Hematopoietic multipotent progenitor cell treated with erythropoietin and hydrocortisone succinate and interleukin-3 and kit ligand, for 15 days (in vitro differentiated cells): ENCODE data around the gene OR5M3.

ENCODE experiments used
- DNase-seq: peaks from one replicate; pipeline ENCODE4 v3.0.0-alpha.2; 2015; ENCODE audit warnings: low spot score

OR5M3 gene

DNA sequence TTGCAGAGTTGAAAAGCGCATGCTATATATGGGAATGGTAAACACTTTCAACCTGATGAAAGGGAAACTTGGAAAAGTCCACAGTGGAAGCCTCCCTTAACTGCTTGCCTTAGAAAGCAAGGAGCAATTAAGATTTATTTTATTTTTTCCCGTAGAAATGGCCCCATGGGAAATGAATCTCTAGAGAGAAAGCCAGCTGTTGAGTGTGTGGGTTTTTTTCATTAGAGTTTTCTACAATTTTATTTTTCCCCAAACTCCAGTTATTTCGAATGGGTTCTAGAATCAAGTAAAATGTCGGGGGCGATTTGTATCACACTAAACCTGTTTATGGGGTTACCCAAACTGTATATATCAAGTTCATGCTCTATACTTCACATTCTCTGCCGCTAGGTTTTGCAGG lies at the start of gene OR5M3:
Gene OR5M3 (minus strand): TSS at position 101 of the 400 bp plus-strand sequence. CDS start 2,855 bp downstream, outside the sequence.
- DNase-seq = no peak

GRCh38 chr11:56522008-56522407 lies 48.9 kb upstream of the OR5M3 start:
- no peak for DNase-seq

DNA sequence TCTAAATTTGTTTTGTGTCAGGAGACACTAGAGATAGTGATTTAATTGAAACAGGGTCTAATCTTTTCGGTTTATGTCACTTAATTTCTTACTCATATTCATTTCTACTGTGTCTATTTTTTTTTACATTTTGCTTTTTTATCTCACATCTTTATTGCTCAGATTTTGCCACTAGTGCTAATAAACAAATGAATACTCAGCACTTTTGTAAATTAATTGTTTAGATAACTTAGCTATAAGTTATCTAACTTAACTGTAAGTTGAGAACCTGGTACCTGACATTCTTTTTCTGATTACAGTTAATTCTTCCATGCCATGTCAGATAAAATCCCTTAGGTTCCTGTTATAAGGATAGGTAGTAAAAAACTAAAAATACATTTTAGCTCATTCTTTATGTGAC lies 40.1 kb upstream of the OR5M3 start:
- no peak for DNase-seq

GRCh38 chr11:56509439-56509838 lies 36.3 kb upstream of the OR5M3 start:
- DNase-seq = no peak

GRCh38 chr11:56497010-56497409 lies 23.9 kb upstream of the OR5M3 start:
- no peak for DNase-seq

DNA sequence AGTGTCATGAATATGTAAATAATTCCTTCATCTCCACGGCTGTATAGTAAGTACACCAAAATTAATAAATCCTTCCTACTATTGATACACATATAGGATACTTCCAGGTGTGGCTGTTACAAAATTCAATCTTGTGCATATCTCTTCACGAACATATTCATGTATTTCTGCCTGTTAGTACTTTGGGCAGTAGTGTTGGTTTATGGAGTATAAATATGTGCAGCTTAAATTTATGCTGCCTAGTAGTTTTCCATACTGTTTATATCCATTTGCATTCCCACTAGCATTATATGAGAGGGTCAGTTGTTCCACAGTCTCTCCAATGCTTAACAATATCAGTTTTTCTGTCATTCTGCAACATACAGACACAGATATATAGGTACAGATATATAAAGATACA lies 22.0 kb upstream of the OR5M3 start:
- no peak for DNase-seq

DNA sequence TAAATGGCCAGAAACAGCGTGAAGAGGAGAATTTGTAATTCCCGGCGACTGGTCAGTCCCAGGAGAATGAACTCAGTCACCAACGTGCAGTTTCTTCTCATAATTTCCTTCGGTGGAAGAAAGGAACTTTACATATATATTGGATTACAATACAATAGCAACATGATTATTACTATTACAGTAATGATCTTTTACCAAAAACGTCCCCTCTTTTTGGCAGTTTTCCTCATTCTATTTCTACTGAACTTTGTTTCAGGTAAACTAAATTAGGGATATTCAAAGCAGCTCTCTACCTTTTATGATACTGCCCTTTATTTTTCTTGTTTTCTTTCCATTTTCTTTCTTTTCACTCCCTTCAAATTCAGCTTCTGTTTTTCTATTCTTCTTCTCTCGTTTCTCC lies 18.1 kb upstream of the OR5M3 start, which contains the start of gene OR5M8:
Gene OR5M8 (minus strand): TSS at position 101 of the 400 bp plus-strand sequence. CDS start 0 bp downstream, at position 101.
- no peak for DNase-seq

- DNase-seq = no peak
These were observed 13.6 kb upstream of the OR5M3 start for GRCh38 chr11:56486801-56487200.

DNA sequence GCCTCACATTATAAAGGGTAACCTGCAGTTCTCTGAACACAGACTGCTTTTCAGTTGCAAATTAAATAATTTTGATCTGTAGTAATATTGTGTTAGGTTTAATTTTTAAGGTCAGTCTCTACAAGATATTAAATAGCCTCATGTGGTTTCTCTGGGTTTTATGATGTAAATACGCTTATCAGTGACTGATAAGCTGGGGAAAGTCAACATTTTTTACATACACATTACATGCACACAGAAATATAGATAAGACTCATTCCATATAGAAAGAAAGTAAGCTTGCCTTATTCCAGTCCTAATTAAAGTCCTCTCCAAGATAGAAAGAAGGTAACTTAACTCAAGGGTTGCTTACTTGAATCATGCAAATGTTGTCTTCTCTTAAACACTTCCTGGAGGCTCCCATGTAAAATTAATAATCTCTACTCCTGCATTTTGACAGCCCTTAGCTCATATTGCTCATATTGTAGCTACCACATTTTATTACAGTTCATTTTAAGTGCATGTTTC lies 1.6 kb upstream of the OR5M3 start:
- no peak for DNase-seq

DNA sequence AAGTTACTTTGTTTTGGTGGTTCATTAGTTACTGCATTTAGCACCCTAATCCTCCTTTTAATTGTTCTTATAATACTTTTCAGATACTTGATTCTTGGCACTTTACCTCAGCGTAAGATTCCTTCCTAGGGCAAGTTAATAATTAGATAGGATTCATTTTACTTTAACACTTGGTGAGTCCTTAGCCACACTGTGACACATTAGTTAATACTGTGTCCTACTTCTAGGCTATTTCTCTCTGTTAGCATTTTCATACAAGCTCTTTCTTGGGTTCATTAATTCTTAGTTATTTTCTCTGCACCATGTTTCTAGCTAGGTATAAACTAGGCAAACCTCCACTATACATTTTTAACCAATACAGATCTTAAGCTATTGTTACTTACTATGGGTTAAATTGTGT lies 16.1 kb downstream of the OR5M3 start:
- no peak for DNase-seq

- no peak for DNase-seq
These were observed 19.6 kb downstream of the OR5M3 start for GRCh38 chr11:56453521-56453920.
